A549 (cell line): ENCODE data around the gene PRIMA1. TPM values are rescaled to one million over a fixed set of nuclear protein-coding genes. Genes with fewer than 3 reads are reported as not detected.

Experiments
- ATAC-seq, 2 experiments: fragments of 200-7000 bp in 1 of 2; fragments of >200 bp in 1 of 2; cut with Nextera tagmentation in 1 of 2; cut with Tn5 transposase in 1 of 2; 3 replicates each; pipeline versions ENCODE4 v1.8.0 to v1.9.1; 2018 to 2020; ENCODE audit warnings: mild to moderate bottlenecking in 1 of 2, moderate library complexity in 1 of 2
- CTCF ChIA-PET: fragments of 300-600 bp; sonication (Branson Sonifier 250); formaldehyde crosslinking; extraction: SDS; loops from one replicate; lab custom pipeline; 2021; ENCODE audit warnings: antibody characterized with exemption, inconsistent platforms; lab: Yijun Ruan, JAX
- POLR2A ChIA-PET: fragments of 350-600 bp; formaldehyde crosslinking; extraction: SDS; loops from one replicate; lab custom pipeline; 2021; ENCODE audit warnings: antibody characterized with exemption, inconsistent platforms; lab: Yijun Ruan, JAX
- DNase-seq, 2 experiments: peaks; one replicate each; pipeline versions ENCODE4 v3.0.0 to v3.0.0-alpha.2; 2011 to 2016; ENCODE audit warnings: low read depth in 1 of 2, low spot score in 1 of 2
- FAIRE-seq: peaks from 2 replicates; lab custom pipeline; 2011; peaks lifted over from hg19 to GRCh38; lab: Jason Lieb, UNC
- H3K27ac ChIP-seq, 2 experiments: fragments of >200 bp; sonication (Bioruptor Twin); formaldehyde crosslinking; 3 replicates each; pipeline ENCODE4 v1.5.1; 2016 to 2017
- H3K4me1 ChIP-seq: fragments of >200 bp; sonication (Bioruptor Twin); formaldehyde crosslinking; 3 replicates; pipeline ENCODE4 v1.6.1; 2016
- H3K4me2 ChIP-seq: fragments of >200 bp; sonication (Bioruptor Twin); formaldehyde crosslinking; 3 replicates; pipeline ENCODE4 v1.6.1; 2016
- H3K4me3 ChIP-seq: fragments of >200 bp; sonication (Bioruptor Twin); formaldehyde crosslinking; 3 replicates; pipeline ENCODE4 v1.5.1; 2016
- H3K9me3 ChIP-seq: fragments of >200 bp; sonication (Bioruptor Twin); formaldehyde crosslinking; 3 replicates; pipeline ENCODE4 v1.6.1; 2016
- BHLHE40 ChIP-seq: IDR thresholded peaks from 2 replicates; pipeline ENCODE4 v1.6.1; 2012; ENCODE audit warnings: low read depth, low read length, inconsistent platforms
- CEBPB ChIP-seq, 2 experiments: fragments of >200 bp in 1 of 2; sonication (Bioruptor Twin) in 1 of 2; formaldehyde crosslinking in 1 of 2; IDR thresholded peaks; 2 replicates each; pipeline ENCODE4 v1.6.1; 2012 to 2016
- EHF ChIP-seq: fragments of 250-450 bp; sonication (Bioruptor Pico); IDR thresholded peaks from 2 replicates; pipeline ENCODE4 v1.5.0; 2020; ENCODE audit warnings: mild to moderate bottlenecking
- EHMT2 ChIP-seq: fragments of 200-600 bp; sonication (generic); IDR thresholded peaks from 2 replicates; pipeline ENCODE4 v1.6.1; 2016; ENCODE audit warnings: antibody characterized with exemption, low read depth, mild to moderate bottlenecking, moderate library complexity
- ESRRA ChIP-seq: fragments of 150-350 bp; IDR thresholded peaks from 2 replicates; pipeline ENCODE4 v1.6.1; 2014; ENCODE audit warnings: mild to moderate bottlenecking, low read length, borderline replicate concordance
- HDAC2 ChIP-seq: fragments of 200-600 bp; sonication (generic); IDR thresholded peaks from 2 replicates; pipeline ENCODE4 v1.6.1; 2016
- HEYL ChIP-seq: fragments of 250-450 bp; sonication (Bioruptor Pico); IDR thresholded peaks from 2 replicates; pipeline ENCODE4 v1.8.0; 2021; ENCODE audit warnings: mild to moderate bottlenecking, moderate library complexity
- HOXA7 ChIP-seq: fragments of 250-450 bp; sonication (Bioruptor Pico); IDR thresholded peaks from 2 replicates; pipeline ENCODE4 v1.5.0; 2020; ENCODE audit warnings: mild to moderate bottlenecking, moderate library complexity
- HOXB13 ChIP-seq: fragments of 250-450 bp; sonication (Bioruptor Pico); IDR thresholded peaks from 2 replicates; pipeline ENCODE4 v1.5.0; 2020; ENCODE audit warnings: low read depth, mild to moderate bottlenecking, moderate library complexity
- HOXB5 ChIP-seq: fragments of 250-450 bp; sonication (Bioruptor Pico); IDR thresholded peaks from 2 replicates; pipeline ENCODE4 v1.5.0; 2020; ENCODE audit warnings: mild to moderate bottlenecking, moderate library complexity
- KDM5A ChIP-seq: fragments of 200-600 bp; sonication (generic); IDR thresholded peaks from 2 replicates; pipeline ENCODE4 v1.6.1; 2016; ENCODE audit warnings: antibody characterized with exemption, mild to moderate bottlenecking
- MAZ ChIP-seq: fragments of 150-350 bp; IDR thresholded peaks from 2 replicates; pipeline ENCODE4 v1.6.1; 2014; ENCODE audit warnings: antibody characterized with exemption, low read depth, low read length, borderline replicate concordance
- MYC ChIP-seq: IDR thresholded peaks from 2 replicates; pipeline ENCODE4 v1.6.1; 2012; ENCODE audit warnings: mild to moderate bottlenecking, inconsistent platforms, low read length, improper control_type of control experiment, borderline replicate concordance
- NR3C1 ChIP-seq: fragments of >200 bp; sonication (Bioruptor Twin); formaldehyde crosslinking; IDR thresholded peaks from 3 replicates; pipeline ENCODE4 v1.6.1; 2017
- RAD21 ChIP-seq, 2 experiments: fragments of >200 bp in 1 of 2; sonication (Bioruptor Twin) in 1 of 2; formaldehyde crosslinking in 1 of 2; IDR thresholded peaks in 1 of 2; conservative IDR thresholded peaks in 1 of 2; 2 replicates in 1 of 2; 3 replicates in 1 of 2; pipeline ENCODE4 v1.6.1; 2012 to 2018; ENCODE audit warnings: inconsistent platforms in 1 of 2
- RFX5 ChIP-seq: fragments of 450-650 bp; IDR thresholded peaks from 2 replicates; pipeline ENCODE4 v1.7.1; 2014; ENCODE audit warnings: antibody characterized with exemption, mild to moderate bottlenecking, moderate library complexity
- RNF2 ChIP-seq: fragments of 200-600 bp; sonication (generic); IDR thresholded peaks from 2 replicates; pipeline ENCODE4 v1.6.1; 2016; ENCODE audit warnings: low read depth, mild to moderate bottlenecking, antibody characterized with exemption, moderate library complexity, borderline replicate concordance
- SMC3 ChIP-seq: fragments of >200 bp; sonication (Bioruptor Twin); formaldehyde crosslinking; IDR thresholded peaks from 3 replicates; pipeline ENCODE4 v1.6.1; 2018; ENCODE audit warnings: inconsistent platforms
- SREBF2 ChIP-seq: fragments of 450-650 bp; IDR thresholded peaks from 2 replicates; pipeline ENCODE4 v1.6.1; 2014; ENCODE audit warnings: mild to moderate bottlenecking, moderate library complexity
- TFCP2L1 ChIP-seq: fragments of 250-450 bp; sonication (Bioruptor Pico); IDR thresholded peaks from 2 replicates; pipeline ENCODE4 v1.5.0; 2021; ENCODE audit warnings: mild to moderate bottlenecking
- TP53 ChIP-seq: fragments of 250-450 bp; sonication (Bioruptor Pico); IDR thresholded peaks from 2 replicates; pipeline ENCODE4 v1.5.0; 2021; ENCODE audit warnings: mild to moderate bottlenecking, moderate library complexity
- ZSCAN20 ChIP-seq: fragments of 250-450 bp; sonication (Bioruptor Pico); IDR thresholded peaks from 2 replicates; pipeline ENCODE4 v1.8.0; 2022; ENCODE audit warnings: mild to moderate bottlenecking, moderate library complexity
- WGBS: methylation state at CpG from one replicate; pipeline ENCODE4 v1.1.6; 2017; ENCODE audit errors: missing lambda C conversion rate; 5-methylcytosine and 5-hydroxymethylcytosine counted together
- polyA plus RNA-seq, 4 experiments: library from polyadenylated mRNA; depleted of rRNA in 3 of 4; stranded (reverse); fragments of >200 nt; fragmentation: RNase III in 1 of 4; extraction: RNeasy Plus Mini Kit Qiagen cat#74134 plus additional on column Dnase treatment in 1 of 4; gene quantifications; 2 replicates in 3 of 4; 3 replicates in 1 of 4; pipeline ENCODE4 v1.2.3, GENCODE V29; 2011 to 2017
- TF ChIP-seq, protein P1 (sequence below): IDR thresholded peaks from 2 replicates; pipeline ENCODE4 v1.6.1; 2012
- TF ChIP-seq, protein P2 (sequence below): IDR thresholded peaks from 2 replicates; pipeline ENCODE4 v1.6.1; 2012; ENCODE audit warnings: low read depth, borderline replicate concordance
- TF ChIP-seq, protein P3 (sequence below): fragments of 250-450 bp; sonication (Bioruptor Pico); IDR thresholded peaks from 2 replicates; pipeline ENCODE4 v1.5.0; 2020; ENCODE audit warnings: low read depth, mild to moderate bottlenecking, moderate library complexity
- TF ChIP-seq, protein P4 (sequence below): fragments of 450-650 bp; IDR thresholded peaks from 2 replicates; pipeline ENCODE4 v1.6.1; 2014; ENCODE audit warnings: antibody characterized with exemption
- TF ChIP-seq, protein P5 (sequence below): fragments of >200 bp; sonication (Bioruptor Twin); formaldehyde crosslinking; IDR thresholded peaks from 3 replicates; pipeline ENCODE4 v1.5.1; 2016

Gene PRIMA1
- polyA plus RNA-seq, 2 of the 4 experiments (the other 2 are of a cell fraction), result 0.14 to 0.17 TPM

DNA sequence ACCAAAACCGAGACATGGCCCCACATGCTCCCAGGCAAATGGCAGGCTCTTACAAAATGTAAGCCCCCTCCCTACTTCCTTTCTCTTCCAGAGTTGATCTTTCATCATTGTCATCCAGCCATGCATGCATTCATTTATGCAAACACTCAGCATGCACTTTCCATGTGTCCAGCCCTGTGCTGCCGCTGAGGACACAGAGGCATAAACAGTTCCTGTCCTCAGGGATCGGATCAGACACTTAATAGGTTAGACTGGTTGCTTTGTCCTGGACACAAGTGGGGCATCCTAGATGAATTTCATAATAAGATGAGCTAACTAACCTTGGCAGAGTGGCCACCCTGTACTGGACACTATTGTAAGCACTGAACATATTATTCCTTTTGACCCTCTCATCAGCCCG lies 23.1 kb downstream of the PRIMA1 start:
- CTCF ChIA-PET, result no interaction called here
- no peak overlapping the region for H3K4me3 ChIP-seq
- ATAC-seq (no peak), FAIRE-seq (no peak), DNase-seq (no peak)
- H3K4me2 ChIP-seq, result 0 out of 3 replicates have a peak overlapping the region, but pooled peaks have one; percentile 40
- peaks cover 11% of the 10 kb centered on the region; the same call in 1 of the 3 replicates for H3K4me1 ChIP-seq
- WGBS, result 17% methylated on average over 4 of the region's 4 CpGs
- POLR2A ChIA-PET, result no interaction called here
- no peaks in the 10 kb centered on the region for H3K9me3 ChIP-seq
- TF ChIP-seq SREBF2 (no peak), HOXB5 (no peak), RAD21 (conservative IDR thresholded peaks at IDR 0.05 in 1 of 2, IDR thresholded peaks at IDR 0.05 in 1 of 2) (no peak), TP53 (no peak), SMC3 (no peak), BHLHE40 (no peak), KDM5A (no peak), RNF2 (no peak)
- TF ChIP-seq, protein P1, sequence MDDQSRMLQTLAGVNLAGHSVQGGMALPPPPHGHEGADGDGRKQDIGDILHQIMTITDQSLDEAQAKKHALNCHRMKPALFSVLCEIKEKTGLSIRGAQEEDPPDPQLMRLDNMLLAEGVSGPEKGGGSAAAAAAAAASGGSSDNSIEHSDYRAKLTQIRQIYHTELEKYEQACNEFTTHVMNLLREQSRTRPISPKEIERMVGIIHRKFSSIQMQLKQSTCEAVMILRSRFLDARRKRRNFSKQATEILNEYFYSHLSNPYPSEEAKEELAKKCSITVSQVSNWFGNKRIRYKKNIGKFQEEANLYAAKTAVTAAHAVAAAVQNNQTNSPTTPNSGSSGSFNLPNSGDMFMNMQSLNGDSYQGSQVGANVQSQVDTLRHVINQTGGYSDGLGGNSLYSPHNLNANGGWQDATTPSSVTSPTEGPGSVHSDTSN, result no peak
- H3K27ac ChIP-seq, result no peak overlapping the region

DNA sequence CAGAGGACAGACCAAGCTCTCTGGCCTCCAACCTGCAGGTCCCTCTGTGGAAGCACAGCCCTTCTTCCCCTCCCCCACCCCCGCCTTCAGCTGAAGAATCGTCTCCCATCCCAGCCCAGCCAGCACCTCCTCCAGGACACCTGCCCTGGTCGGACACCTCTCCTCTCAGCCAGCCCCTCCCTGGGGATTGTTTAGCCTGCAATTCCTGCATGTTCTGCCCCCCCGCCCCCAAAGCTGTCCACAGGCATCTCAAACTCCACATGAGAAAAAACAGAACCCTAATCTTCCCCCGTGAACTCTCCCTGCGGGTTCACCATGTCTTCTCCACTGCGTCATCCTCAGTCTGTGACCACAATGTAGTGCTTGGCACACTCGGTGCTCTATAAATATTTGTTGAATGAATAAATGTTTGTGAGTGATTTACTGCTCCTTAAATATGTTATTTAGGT lies 24.1 kb downstream of the PRIMA1 start:
- ATAC-seq, result peak in 1 of 2 experiments; percentile 27; a peak in 2 of 6 replicates
- Histone ChIP-seq H3K4me1 (peaks cover 11% of the 10 kb centered on the region; the same call in 1 of the 3 replicates), H3K27ac (no peak overlapping the region)
- no peak for TF ChIP-seq RFX5
- TF ChIP-seq SREBF2, result no peak
- no peak for TF ChIP-seq HDAC2
- no peak for TF ChIP-seq HOXA7
- TF ChIP-seq, protein P2, sequence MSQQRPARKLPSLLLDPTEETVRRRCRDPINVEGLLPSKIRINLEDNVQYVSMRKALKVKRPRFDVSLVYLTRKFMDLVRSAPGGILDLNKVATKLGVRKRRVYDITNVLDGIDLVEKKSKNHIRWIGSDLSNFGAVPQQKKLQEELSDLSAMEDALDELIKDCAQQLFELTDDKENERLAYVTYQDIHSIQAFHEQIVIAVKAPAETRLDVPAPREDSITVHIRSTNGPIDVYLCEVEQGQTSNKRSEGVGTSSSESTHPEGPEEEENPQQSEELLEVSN, result no peak
- TF ChIP-seq, all 56 proteins: peak for 0
- 0% methylated on average over 5 of the region's 8 CpGs for WGBS
- Histone ChIP-seq H3K4me2 (peak overlapping the region; percentile 40; the same call in 2 of the 3 replicates), H3K9me3 (no peaks in the 10 kb centered on the region), H3K4me3 (no peak overlapping the region)
- POLR2A ChIA-PET, result no interaction called here
- CTCF ChIA-PET, result no interaction called here
- DNase-seq (no peak), FAIRE-seq (no peak)

DNA sequence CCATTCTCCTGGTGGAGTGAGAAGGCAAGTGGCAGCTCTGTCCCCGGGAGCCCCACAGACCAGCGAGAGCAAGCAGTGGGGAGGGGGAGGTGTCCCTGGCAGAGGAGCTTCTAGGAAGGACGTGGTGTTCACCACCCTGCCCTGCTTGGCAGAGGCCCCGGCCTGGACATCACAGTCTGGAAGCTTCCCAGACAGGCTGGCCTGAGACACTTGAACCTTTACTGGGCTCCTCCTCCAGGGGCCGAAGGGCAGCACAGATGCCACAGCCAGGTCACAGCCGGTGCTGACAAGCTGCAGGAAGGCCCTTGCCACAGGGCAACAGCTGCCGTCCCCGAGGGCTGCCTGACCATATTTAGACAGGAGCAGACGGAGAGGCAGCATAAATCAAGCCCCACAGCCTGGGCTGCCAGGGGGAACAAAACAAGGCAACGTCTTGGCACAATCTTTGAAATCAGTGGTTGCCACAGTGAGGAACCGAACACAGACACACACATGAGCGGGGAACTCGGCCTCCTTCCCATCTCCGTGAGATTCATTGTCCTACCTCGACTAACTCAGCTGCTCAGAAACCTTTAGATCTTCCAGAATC lies 28.5 kb downstream of the PRIMA1 start:
- Histone ChIP-seq H3K4me2 (no peak overlapping the region), H3K4me1 (peaks cover 9% of the 10 kb centered on the region; the same call in 1 of the 3 replicates), H3K4me3 (no peak overlapping the region), H3K9me3 (no peaks in the 10 kb centered on the region), H3K27ac (no peak overlapping the region)
- TF ChIP-seq MYC, result no peak
- 38% methylated on average over 9 of the region's 15 CpGs for WGBS
- CTCF ChIA-PET, result interaction anchor here (0.6 kb wide), 1 partner anchor 485 kb away, joined by 3 read pairs; no protein-coding TSS in a partner anchor
- DNase-seq (no peak), ATAC-seq (peak in 1 of 2 experiments; percentile 35; a peak in 3 of 6 replicates), FAIRE-seq (no peak)
- POLR2A ChIA-PET, result no interaction called here

DNA sequence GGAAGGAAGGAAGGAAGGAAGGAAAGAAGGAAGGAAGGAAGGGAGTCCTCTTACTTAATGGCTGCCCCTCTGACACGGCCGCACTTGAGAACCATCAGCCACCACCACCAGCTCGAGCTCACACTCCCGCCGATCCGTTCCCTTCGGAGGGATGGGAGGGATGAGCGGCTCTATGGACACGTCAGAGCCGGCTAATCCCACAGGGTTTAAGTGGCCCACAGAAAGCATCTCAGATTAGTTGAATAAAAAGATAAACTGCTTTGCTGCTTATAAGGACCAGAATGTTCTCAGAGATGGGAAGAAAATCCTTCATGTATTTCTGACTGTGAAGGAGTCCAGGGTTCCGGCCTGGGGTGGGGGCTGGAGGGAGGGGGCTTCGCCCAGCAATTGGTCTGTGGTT lies 31.1 kb downstream of the PRIMA1 start:
- POLR2A ChIA-PET, result no interaction called here
- CTCF ChIA-PET, result no interaction called here
- Histone ChIP-seq H3K9me3 (no peaks in the 10 kb centered on the region), H3K4me1 (no peaks in the 10 kb centered on the region), H3K4me2 (no peak overlapping the region), H3K27ac (no peak overlapping the region), H3K4me3 (no peak overlapping the region)
- no peak for ATAC-seq
- WGBS, result 52% methylated on average over 12 of the region's 12 CpGs
- no peak for FAIRE-seq
- no peak for DNase-seq
- no peak for TF ChIP-seq SMC3
- TF ChIP-seq CEBPB (IDR thresholded peaks at IDR 0.05), result no peak
- no peak for TF ChIP-seq MAZ
- TF ChIP-seq NR3C1, result no peak
- TF ChIP-seq, protein P3, sequence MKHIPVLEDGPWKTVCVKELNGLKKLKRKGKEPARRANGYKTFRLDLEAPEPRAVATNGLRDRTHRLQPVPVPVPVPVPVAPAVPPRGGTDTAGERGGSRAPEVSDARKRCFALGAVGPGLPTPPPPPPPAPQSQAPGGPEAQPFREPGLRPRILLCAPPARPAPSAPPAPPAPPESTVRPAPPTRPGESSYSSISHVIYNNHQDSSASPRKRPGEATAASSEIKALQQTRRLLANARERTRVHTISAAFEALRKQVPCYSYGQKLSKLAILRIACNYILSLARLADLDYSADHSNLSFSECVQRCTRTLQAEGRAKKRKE (CRISPR knock-in tag), result no peak
- TF ChIP-seq HOXB13 (CRISPR knock-in tag), result no peak
- no peak for TF ChIP-seq TFCP2L1 (CRISPR knock-in tag)
- TF ChIP-seq, protein P4, sequence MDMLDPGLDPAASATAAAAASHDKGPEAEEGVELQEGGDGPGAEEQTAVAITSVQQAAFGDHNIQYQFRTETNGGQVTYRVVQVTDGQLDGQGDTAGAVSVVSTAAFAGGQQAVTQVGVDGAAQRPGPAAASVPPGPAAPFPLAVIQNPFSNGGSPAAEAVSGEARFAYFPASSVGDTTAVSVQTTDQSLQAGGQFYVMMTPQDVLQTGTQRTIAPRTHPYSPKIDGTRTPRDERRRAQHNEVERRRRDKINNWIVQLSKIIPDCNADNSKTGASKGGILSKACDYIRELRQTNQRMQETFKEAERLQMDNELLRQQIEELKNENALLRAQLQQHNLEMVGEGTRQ, result no peak
- TF ChIP-seq ESRRA, result no peak
- TF ChIP-seq ZSCAN20 (CRISPR knock-in tag), result no peak
- TF ChIP-seq EHMT2, result no peak
- no peak for TF ChIP-seq EHF (CRISPR knock-in tag)
- no peak for TF ChIP-seq HEYL (CRISPR knock-in tag)
- TF ChIP-seq, protein P5, sequence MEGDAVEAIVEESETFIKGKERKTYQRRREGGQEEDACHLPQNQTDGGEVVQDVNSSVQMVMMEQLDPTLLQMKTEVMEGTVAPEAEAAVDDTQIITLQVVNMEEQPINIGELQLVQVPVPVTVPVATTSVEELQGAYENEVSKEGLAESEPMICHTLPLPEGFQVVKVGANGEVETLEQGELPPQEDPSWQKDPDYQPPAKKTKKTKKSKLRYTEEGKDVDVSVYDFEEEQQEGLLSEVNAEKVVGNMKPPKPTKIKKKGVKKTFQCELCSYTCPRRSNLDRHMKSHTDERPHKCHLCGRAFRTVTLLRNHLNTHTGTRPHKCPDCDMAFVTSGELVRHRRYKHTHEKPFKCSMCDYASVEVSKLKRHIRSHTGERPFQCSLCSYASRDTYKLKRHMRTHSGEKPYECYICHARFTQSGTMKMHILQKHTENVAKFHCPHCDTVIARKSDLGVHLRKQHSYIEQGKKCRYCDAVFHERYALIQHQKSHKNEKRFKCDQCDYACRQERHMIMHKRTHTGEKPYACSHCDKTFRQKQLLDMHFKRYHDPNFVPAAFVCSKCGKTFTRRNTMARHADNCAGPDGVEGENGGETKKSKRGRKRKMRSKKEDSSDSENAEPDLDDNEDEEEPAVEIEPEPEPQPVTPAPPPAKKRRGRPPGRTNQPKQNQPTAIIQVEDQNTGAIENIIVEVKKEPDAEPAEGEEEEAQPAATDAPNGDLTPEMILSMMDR, result no peak
